ENCODE measurements around the gene CHD3.

The CHD3 gene

DNA sequence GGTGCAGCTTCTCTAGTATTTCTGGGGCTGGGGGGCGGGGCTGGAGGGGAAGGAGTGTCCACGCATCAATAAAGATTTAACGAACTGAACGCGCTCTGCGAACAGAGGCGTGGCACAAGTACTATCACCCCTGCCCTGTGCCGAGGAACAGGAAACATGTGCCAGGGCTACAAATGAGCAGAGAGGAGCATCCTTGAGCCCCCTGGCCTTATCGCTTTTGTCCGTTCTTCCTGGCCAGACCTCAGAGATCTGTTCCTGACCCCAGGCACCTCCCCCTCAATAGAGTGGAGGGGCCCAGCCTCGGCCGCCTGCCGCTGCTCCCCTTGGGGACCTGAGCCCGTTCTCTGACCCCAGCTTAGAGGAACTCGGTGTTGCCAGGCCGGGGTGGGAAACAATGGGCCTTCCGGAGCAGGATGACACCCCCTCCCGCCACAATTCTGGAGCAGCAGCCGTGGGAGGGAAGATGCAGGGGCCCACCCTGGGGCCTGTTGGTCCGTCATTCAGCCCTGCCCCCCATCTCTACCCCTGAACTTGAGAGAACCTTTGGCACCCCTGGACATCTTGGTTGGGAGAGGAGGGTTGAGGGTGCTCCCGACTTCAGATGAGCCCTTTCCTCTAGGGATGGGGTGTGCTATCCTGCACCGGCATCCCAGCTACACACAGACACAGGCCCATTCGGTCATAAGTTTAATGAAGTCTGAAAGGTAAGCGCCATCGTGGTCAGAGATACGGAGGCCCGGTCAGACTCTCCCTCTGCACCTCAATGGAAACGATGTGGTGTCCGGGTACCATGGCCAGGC is 32.4 kb upstream of the CHD3 start:
- TF ChIP-seq, protein P1, sequence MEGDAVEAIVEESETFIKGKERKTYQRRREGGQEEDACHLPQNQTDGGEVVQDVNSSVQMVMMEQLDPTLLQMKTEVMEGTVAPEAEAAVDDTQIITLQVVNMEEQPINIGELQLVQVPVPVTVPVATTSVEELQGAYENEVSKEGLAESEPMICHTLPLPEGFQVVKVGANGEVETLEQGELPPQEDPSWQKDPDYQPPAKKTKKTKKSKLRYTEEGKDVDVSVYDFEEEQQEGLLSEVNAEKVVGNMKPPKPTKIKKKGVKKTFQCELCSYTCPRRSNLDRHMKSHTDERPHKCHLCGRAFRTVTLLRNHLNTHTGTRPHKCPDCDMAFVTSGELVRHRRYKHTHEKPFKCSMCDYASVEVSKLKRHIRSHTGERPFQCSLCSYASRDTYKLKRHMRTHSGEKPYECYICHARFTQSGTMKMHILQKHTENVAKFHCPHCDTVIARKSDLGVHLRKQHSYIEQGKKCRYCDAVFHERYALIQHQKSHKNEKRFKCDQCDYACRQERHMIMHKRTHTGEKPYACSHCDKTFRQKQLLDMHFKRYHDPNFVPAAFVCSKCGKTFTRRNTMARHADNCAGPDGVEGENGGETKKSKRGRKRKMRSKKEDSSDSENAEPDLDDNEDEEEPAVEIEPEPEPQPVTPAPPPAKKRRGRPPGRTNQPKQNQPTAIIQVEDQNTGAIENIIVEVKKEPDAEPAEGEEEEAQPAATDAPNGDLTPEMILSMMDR (IDR thresholded peaks at IDR 0.05; ENCODE audit: control extremely low read depth, extremely low read depth, low read depth, missing control alignments), result no peak
- no peak for DNase-seq (ENCODE audit: extremely low spot score)
- ChIA-PET POLR2A (interaction anchor here (1.0 to 1.2 kb wide), 3 partner anchors 9 to 13 kb away, joined by 4 to 14 read pairs (median 6); no protein-coding TSS in a partner anchor), CTCF (interaction anchor here (0.9 to 2.8 kb wide), 12 partner anchors 11 to 132 kb away, joined by 3 to 8 read pairs (median 6); no protein-coding TSS in a partner anchor)

DNA sequence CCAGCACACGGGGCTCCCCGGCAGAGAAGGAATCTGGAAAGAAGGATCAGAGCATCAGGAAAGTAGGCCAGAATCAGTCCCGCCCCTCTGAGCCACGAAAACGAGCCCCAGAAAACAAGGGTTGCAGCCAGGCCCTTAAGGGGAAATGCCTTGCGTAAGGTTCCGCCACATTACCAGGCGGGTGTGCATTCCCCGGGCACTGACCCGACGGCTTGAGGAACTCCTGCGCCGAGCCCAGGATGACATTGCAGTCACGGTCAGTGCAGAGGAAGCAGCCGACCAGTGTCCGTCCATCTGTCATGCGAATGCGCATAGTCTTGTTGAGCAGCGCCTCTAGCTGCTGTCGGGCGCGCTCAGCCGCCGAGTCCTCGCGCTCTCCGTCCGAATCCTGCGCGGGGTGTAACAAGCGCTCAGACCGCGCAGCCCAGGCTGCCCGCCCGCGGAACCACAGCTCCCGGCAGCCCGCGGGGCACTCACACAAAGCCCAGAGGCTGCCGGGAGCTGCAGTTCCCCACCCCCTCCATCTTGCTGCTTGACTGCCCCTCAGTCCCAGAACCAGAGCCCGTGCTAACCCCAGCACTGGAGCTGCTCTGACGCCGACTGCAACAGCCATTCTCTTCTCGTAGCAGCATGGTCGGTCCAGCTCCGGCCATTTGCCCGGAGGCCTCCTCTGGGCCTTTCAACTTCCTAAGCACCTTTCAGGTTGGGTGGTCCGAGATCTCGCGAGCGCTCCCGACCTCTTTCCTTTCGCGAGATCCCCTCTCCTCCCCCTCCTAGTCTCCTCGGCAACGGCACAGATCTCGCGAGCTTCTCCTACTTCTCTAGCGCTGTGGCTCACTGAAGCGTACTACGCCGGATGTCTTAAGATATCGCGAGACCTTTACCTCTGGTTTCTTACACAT is 31.5 kb upstream of the CHD3 start, which contains the start of gene NAA38:
NAA38 (minus strand) TSS at position 749 of the 902 bp plus-strand sequence; CDS start at position 653, 96 bp downstream.
- TF ChIP-seq, protein P1 (IDR thresholded peaks at IDR 0.05; ENCODE audit: control extremely low read depth, extremely low read depth, low read depth, missing control alignments), result peak; percentile 72
- ChIA-PET POLR2A (interaction anchor here (0.7 to 1.2 kb wide), 8 partner anchors 9 to 170 kb away, joined by 3 to 14 read pairs (median 3); partner anchors contain the start of gene TP53), CTCF (interaction anchor here (0.6 to 2.8 kb wide), 19 partner anchors 9 to 204 kb away, joined by 3 to 8 read pairs (median 4); partner anchors contain the start of gene KDM6B)
- DNase-seq (ENCODE audit: extremely low spot score), result peak; percentile 93

DNA sequence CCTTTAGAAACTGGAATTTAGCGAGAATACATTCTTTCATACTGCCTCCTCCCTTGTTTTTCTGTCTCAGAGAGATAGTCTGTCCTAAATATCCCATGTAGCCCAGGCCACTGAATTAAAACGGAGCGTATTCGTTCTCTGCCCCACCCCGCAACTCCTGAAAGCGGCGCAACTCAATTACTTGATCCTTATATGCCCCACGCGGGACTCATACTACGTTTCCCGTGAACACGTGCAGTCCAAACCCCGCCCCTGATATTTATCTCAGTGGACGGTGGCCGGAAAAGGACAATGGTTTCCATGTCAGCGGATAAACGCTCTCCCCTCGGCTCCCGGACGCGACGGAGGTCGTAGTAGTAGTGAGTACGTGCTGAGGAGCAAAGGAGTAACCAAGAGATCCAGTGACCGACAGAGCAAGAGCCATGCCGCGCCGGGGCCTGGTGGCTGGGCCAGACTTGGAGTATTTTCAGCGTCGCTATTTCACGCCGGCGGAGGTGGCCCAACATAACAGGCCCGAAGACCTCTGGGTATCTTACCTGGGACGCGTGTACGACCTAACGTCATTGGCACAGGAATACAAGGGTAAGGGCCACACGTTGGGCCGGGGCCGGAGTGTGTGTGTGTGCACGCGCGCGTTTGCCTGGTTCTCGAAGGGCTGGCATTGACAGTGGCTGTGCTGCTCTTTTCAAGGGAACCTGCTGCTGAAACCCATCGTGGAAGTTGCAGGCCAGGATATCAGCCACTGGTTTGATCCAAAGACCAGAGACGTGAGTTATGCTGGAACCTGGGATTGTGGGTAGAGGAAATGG is 30.7 kb upstream of the CHD3 start, which contains the start of gene CYB5D1:
CYB5D1 (plus strand) TSS at position 291 of the 809 bp plus-strand sequence; CDS start at position 423, 132 bp downstream.
- peak; percentile 80 for DNase-seq (ENCODE audit: extremely low spot score)
- TF ChIP-seq, protein P1 (IDR thresholded peaks at IDR 0.05; ENCODE audit: control extremely low read depth, extremely low read depth, low read depth, missing control alignments), result no peak
- ChIA-PET CTCF (interaction anchor here (0.6 to 8.9 kb wide), 18 partner anchors 10 to 203 kb away, joined by 3 to 121 read pairs (median 4); partner anchors contain the start of gene KDM6B), POLR2A (interaction anchor here (0.7 to 1.2 kb wide), 7 partner anchors 10 to 171 kb away, joined by 3 to 14 read pairs (median 3); partner anchors contain the start of gene TP53)

DNA sequence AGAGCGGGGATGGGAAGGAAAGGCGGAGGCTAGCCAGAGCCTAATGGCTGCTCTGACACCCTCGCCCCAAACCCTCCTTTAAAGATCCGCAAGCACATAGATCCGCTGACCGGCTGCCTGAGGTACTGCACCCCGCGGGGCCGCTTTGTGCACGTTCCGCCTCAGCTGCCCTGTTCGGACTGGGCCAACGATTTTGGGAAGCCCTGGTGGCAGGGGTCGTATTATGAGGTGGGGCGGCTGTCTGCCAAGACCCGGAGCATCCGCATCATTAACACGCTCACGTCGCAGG is 30.1 kb upstream of the CHD3 start:
- ChIA-PET CTCF (interaction anchor here (1.0 to 8.9 kb wide), 5 partner anchors 12 to 132 kb away, joined by 3 to 121 read pairs (median 5); no protein-coding TSS in a partner anchor), POLR2A (no interaction called here)
- TF ChIP-seq, protein P1 (IDR thresholded peaks at IDR 0.05; ENCODE audit: control extremely low read depth, extremely low read depth, low read depth, missing control alignments), result peak; percentile 37
- DNase-seq (ENCODE audit: extremely low spot score), result peak; percentile 39

DNA sequence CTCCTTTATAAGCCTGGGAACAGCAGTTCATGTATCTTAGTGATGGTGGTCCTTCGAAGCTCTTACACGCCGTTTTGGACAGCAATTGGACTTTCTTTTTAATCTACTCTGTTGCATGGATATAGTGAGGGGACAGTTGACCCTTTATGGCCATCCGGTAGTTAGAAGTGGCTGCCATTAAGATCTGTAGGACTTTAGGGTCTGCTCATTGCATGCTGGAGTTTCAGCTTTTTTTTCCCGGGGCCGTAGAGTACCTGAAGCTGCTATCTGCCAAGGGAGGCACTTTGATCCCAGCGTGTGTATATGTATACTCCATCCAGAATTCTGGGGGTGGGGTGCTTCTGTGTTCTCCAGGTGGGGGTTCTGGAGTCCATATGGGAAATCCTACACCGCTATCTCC is 29.6 kb upstream of the CHD3 start:
- ChIA-PET CTCF (interaction anchor here (1.0 to 8.9 kb wide), 6 partner anchors 11 to 202 kb away, joined by 3 to 121 read pairs (median 5); no protein-coding TSS in a partner anchor), POLR2A (no interaction called here)
- DNase-seq (ENCODE audit: extremely low spot score), result no peak
- TF ChIP-seq, protein P1 (IDR thresholded peaks at IDR 0.05; ENCODE audit: control extremely low read depth, extremely low read depth, low read depth, missing control alignments), result no peak

Measured in GM10248 (cell line).